GM11168 (cell line): ENCODE measurements around the gene AFM.

Experiments used
- in situ Hi-C: fragments of 300-500 bp; cut with MboI; formaldehyde crosslinking; loops from one replicate; pipeline ENCODE4 v1.12.0; 2022; ENCODE audit warnings: low sequenced_read_pairs; ENCODE audit not compliant: unreplicated experiment

AFM gene

GRCh38 chr4:73450398-73451004, 31.0 kb upstream of the AFM start:
- in situ Hi-C loops, result no loop called here

DNA sequence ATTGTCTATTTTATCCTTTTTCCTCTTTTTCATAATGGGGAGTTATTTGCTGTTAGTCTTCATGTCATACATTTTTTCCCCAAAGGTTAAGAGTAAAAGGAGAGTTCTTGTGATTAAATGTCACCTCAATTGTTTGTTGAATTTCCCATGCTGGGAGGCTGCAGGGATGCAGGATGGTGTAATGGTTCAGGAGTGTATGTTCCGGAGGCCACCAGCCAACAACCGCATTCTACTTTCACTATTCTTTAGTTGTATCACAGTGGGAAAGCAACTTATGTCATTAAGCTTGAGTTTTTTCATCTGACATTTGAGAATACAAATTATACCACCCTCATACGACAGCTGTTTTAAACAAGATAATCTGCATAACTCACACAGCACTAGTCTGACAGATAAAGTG, 30.1 kb upstream of the AFM start:
- in situ Hi-C loops, result no loop called here

GRCh38 chr4:73451981-73452747, 29.4 kb upstream of the AFM start:
- in situ Hi-C loops, result no loop called here

DNA sequence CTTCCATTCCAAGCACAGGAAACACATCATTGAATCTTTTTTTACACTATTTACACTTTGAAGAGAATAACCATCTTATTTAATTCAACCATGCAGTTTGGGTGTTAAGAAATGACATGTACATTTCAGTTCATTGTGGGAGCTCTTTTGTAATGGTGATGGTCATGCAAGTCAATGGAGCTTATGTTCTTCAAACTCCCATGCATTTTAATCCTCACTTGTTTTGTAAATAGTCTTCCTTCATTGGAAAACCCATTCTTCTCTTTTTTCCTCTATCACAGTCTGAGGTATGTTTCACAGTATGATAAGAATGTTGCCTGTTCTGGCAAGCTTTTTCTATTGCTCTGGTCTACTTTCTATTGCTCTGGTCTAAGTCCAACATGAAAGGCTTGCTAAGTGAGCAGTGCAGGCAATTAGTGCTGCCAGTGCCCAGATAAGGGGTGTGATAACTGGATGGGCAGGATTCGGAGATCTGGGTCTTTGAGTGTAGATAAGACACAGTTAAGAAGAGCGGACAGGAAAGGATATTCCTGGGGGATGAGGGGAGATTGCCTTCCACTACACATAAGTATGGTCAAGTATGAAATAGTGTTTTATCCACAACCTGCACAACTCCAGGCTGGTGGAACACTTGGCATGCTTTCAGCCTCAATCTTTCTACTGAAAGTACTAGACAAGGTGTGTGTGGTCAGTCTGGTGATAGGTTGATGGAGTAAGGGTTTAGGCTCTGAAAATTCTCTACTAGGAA, 28.4 kb upstream of the AFM start:
- in situ Hi-C loops, result no loop called here

DNA sequence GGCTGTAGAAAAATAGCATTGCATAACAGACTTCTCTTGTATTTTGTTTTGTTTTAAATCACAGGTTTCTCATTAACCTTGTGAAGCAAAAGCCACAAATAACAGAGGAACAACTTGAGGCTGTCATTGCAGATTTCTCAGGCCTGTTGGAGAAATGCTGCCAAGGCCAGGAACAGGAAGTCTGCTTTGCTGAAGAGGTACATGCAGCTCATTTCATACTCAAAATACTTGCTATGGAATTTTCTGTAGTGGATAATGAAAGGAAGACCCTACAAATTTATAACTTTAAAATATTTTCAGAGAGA, 27.9 kb upstream of the AFM start:
- in situ Hi-C loops, result no loop called here

GRCh38 chr4:73454920-73455319, 26.6 kb upstream of the AFM start:
- in situ Hi-C loops, result no loop called here

DNA sequence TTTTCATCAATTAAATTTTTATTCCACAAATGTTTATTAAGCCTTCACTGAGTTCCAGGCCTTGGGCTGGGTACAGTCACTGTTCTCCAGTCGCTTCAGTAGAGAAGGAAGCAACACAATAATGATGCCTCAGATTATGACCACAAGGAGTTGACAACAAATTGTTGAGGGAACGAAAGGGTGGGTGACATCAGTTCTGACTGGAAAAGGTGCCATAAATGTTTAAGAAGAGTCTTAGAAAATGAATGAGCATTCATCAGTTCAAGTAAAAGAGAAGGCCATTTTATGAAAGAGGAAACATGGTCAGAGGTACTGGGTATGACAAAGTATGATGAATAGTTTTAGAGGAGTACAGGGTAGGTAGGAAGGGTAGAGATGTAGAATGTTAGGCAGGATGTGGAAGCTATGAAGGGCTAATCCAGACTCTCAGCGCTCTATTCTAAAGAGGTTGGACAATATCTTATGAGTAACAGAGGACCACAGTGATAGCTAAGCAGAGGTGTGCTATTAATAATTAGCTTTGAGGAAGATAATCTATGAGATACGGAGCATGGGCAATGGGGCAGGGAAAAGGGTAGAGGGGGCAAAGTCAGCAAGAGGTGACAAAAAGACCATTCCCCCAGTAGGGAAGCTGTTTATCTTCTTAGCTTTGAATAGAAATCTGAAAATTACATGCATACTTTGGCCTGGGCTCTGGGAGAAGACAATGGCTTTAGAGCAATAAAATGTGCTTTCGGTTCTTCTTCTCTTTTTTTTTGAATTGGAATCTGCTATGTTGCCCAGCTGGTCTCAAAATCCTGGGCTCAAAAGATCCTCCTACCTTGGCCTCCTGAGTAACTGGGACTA, 25.1 kb upstream of the AFM start:
- in situ Hi-C loops, result no loop called here

DNA sequence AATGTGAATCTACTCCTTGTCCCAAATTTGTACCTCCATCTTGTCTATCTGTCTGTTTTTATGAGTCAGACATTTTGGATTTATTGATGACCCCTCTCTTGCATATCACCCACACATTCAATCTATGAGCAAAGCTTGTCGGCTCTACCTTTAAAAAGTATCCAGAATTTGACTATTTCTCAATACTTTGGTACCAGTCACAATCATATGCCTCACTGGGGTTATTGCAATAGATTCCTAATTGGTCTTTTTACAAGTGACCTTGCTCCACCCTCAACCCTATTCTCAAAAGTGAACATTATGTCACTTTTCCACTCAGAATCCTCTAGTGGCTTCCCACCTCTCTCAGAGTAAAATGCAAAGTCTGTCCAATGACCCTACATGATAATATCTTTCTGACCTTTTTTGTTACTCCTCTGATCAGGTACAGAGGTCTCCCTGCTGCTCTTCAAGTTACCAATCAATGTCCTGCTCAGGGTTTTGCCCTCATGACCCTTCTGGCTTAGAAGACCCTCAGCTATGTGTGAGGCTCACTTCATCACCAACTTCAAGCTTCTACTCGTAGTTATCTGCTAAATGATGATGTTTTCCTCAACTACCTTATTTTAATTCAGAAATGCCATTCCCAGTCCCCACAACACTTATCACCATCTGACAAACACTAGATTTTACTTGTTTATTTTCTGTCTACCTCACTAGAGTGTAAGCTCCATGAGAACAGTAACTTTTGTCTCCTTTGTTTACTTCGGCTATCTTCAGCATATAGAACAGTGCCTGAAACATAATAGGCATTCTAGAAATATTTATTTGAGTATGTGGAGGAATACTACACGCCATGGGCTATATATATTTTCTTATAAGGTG, 23.1 kb upstream of the AFM start:
- in situ Hi-C loops, result no loop called here

DNA sequence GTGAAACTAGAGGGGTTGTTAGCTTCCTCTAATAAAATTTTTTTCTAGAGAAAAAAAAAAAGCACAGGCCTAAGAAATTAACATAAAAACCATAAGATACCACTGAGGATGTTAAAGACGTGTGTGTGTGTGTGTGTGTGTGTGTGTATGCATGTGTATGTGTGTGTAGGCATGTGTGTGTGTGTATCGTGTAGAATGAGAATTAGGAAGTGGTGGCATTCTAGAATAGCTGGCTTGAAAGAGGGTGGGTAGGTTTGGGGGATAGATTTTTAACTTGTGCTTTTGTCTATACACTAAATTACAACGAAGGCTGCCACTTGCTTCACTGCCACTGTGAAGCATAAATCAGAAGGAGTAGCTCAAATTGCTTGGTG, 22.5 kb upstream of the AFM start:
- in situ Hi-C loops, result no loop called here

- in situ Hi-C loops, result no loop called here
Observed at GRCh38 chr4:73460913-73461522, 20.5 kb upstream of the AFM start.

DNA sequence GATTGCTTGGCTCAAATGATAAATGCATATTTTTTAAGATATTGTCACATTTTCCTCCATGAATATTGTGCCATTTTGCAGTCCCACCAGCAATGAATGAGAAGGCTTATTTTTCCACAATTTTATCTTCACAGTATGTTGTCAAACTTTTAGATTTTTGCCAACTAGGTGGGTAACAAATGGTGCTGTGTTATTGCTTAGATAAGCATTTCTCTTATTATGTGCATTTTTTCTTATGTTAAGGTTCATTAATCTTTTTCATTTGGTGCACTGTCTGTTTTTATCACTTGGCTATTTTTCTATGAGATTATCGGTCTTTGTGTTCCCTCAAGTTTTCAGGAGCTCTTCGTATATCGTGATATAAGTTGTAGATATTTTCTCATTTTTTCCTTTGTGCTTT, 13.4 kb upstream of the AFM start:
- in situ Hi-C loops, result no loop called here

- in situ Hi-C loops, result no loop called here
Observed at GRCh38 chr4:73470728-73471127, 10.8 kb upstream of the AFM start.

DNA sequence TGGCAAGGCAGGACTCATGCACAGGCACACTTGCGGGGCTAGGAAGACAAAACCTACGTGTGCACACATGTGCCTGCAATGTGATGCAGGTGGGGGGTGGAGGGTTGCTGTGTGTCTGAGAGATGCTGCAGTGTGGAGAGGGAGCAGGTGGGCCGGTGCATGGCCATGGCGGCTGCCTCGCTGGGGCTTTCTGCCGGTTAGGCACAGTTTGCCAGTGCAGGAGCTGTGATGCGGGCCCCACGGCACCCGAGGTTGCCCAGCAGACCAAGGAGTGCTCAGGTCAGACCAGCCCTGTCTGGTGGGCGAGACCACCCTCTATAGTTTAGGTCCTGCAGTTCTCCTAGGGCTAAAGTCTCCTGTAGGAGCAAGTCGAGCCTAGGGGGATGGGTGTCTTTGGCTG, 4.4 kb upstream of the AFM start:
- in situ Hi-C loops, result no loop called here

DNA sequence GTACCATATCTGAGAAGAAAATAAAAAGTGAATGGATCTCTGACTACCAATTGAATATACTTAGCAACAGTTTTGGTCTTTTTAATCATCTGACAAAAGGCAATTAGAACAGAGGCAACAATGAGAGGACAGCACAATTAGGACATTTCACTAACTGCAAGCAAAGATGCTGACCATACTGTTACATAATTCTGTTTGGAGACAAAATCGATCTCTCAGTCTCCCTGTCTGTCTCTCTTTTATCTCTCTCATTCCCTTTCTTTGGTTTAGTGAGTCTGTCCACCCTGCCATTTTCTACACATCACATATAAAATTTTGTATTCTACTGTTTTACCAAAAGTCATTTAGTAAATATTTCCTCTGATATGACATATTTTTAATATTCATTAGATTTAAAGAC, 2.2 kb upstream of the AFM start:
- in situ Hi-C loops, result no loop called here

- in situ Hi-C loops, result no loop called here
Observed at GRCh38 chr4:73485085-73485484, 3.5 kb downstream of the AFM start.

DNA sequence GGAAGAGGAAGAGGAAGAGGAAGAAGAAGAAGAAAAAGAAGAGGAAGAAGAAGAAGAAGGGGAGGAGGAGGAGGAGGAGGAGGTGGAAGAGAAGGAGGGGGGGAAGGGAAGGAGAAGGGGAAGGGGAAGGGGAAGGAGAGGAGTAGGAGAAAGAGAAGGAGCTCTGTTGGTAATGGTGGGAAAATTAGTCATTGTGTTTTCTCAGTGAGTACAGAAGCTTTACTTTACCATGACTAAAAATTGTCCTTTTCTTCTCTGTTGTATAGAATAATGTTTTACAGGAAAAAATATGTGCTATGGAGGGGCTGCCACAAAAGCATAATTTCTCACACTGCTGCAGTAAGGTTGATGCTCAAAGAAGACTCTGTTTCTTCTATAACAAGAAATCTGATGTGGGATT, 4.1 kb downstream of the AFM start:
- in situ Hi-C loops, result no loop called here

DNA sequence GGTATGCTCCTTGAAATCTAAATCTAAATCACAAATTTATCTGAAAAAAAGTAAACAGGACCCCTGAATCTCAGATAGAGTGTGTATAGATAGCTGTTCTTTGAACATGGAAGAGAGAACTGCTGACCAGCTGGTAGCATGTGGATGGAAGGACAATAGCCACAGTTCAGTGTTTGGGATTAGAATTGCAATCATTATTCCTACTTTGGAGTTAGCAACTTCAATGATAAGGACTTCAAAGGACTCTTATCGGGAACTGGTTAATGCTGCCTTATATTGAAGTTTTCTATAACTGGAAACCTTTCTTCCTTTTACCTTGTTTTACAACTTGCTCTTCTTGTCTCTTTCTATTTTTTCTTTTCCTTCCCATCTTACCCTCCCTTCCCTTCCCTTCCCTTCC, 5.0 kb downstream of the AFM start:
- in situ Hi-C loops, result no loop called here

DNA sequence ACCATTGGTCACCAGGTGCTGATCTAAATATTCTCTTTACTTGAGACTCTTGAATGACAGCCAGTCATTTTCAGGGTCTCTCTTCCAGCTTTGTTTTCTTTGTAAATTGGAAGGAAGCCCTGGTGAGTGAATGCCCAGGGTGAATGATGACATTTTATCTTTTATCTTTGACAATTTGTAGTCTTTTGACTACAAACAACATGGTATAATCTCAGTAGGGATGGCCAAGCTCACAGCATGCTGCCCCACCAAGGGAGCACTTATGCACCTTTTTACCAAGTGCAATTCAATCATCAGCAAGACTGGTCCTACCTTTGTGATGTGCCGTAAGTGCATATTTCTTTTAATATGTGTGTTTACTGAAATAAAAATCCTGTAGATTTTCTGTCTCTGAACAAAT, 5.7 kb downstream of the AFM start:
- in situ Hi-C loops, result no loop called here

GRCh38 chr4:73499996-73500765, 18.6 kb downstream of the AFM start:
- in situ Hi-C loops, result no loop called here
